Adipose tissue (tissue), 3 donors: Measurements from ENCODE around the gene IRX2. TPM values are rescaled to one million over a fixed set of nuclear protein-coding genes. Genes with fewer than 3 reads are reported as not detected.

Experiments used
- H3K27ac ChIP-seq: one replicate; pipeline ENCODE4 v1.5.1; 2013; ENCODE audit warnings: low read depth, low read length
- WGBS, 3 donors: extraction: QIAGEN DNeasy Blood & Tissue Kit; methylation state at CpG; one replicate each; pipeline ENCODE4 v1.1.7; 2013; 5-methylcytosine and 5-hydroxymethylcytosine counted together
- polyA plus RNA-seq, 3 donors: library from polyadenylated mRNA; stranded (reverse); fragments of 200-250 nt; gene quantifications; one replicate each; pipeline ENCODE4 v1.2.3, GENCODE V29; 2013
- donor health status: healthy with polysubstance abuse.
- donor health status: Bipolar disorder and iron deficiency.
- donor health status: healthy.

Gene IRX2
- 1 to 10 TPM in 1 of 3 donors, under 1 TPM in 2; 0.22 to 1.1 (median 0.59) TPM for polyA plus RNA-seq

DNA sequence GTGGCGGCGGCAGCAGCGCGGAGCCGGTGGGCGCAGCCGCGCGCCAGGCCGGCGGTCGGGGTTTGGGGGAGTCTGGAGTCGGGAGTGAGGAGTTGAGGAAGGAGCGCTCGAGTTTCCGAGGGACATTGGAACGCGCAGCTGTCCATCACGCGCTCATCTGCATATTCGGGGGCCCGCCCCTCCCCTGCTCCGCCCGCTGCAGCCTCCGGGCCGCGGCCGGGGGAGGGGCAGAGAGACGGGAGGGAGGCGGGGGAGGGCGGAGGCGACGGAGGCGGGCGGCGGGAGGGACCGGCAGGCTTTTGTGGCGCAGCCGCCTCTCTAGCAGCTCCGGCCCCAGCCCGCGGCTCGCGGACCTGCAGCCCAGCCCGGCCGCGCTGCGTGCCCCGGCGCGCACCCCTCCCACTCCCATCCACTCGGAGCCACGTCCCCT, at the start of gene IRX2:
TSS of gene IRX2 (minus strand) at position 86 of the 430 bp plus-strand sequence. CDS start 264 bp downstream, outside the sequence.
- H3K27ac ChIP-seq, result no peak within 1 kb of the TSS
- 0 to 6% (median 1%) methylated on average over 37 to 53 of the region's 53 CpGs for WGBS, 3 donors

DNA sequence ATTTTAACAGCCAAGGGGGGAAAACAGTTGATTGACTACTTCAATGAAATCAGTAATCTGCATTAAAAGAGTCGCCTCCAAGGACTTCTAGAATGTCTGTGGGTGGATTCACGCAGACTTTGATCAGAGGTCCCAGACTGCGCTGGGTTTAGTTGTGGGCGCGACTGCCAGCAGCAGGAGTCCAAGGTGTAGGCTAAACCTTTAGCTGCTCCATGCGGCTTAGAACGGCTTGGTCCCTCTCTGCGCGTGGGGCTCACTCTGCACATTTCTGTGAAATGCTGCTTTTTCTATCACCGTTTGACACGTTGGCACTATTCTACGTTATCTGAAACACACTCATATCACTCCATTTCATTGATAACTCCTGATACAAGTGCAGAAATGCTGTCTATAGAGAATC, 48.6 kb upstream of the IRX2 start:
- no peak overlapping the region for H3K27ac ChIP-seq
- 80 to 82% (median 80%) methylated on average over 12 of the region's 12 CpGs for WGBS, 3 donors

DNA sequence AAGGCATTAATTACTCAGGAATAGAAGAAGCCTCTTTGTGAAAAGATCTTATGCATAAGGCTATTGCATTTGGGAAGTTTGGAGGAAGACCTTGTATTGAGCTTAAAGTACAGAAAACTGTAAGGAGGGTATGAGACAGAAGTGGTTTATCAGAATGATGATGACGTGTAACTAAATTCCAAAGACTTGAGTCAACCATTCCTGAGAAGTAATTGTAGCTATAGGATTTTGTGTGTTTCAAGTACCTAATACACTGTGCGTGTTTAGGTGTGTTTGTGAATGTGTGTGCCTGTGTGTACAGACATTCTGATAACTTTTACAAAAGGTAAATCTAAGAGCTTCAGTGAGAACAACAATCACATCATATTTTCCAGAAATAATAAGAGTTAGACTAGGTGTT, 46.5 kb upstream of the IRX2 start:
- WGBS, 3 donors, result 64 to 84% (median 75%) methylated on average over 2 of the region's 2 CpGs
- H3K27ac ChIP-seq, result no peak overlapping the region

DNA sequence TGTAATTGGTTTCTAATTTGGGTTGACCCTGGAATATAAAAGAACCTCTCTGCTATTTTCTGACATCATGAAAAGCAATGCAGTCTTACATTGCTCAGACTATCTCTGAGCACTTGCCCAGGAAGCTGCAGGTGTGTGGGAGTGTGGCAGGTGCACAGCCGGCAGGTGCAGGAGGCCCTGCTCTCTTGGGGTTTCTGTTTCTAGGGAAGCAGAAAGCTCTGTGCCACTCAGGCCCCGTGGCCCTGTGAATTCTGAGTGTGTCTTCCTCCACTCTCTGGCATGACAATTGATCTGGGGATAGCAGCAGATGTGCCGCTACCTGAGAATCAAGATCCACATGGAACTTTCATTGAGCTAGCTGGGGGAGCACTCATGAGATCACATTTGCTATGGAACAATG, 45.7 kb upstream of the IRX2 start:
- WGBS, 3 donors, result 27 to 75% (median 68%) methylated on average over 3 of the region's 3 CpGs
- H3K27ac ChIP-seq, result no peak overlapping the region

DNA sequence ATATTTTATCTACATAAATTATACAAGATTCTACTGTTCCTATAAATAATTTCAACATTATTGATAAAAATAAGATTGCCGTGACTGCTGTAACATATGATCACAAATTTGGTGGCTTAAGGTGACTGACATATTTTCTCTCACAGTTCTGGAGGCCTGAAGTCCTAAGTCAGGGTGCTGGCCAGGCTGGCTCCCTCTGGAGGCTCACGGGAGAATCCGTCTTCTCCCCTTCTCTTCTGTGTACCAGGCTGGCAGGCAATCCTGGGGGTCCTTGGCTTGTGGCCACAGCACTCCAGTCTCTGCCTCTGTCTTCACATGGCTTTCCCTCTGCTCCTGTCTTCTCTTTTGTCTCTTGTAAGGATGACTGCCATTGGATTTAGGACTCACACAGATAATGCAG, 31.7 kb upstream of the IRX2 start:
- 65 to 88% (median 84%) methylated on average over 3 of the region's 3 CpGs for WGBS, 3 donors
- H3K27ac ChIP-seq, result no peak overlapping the region

DNA sequence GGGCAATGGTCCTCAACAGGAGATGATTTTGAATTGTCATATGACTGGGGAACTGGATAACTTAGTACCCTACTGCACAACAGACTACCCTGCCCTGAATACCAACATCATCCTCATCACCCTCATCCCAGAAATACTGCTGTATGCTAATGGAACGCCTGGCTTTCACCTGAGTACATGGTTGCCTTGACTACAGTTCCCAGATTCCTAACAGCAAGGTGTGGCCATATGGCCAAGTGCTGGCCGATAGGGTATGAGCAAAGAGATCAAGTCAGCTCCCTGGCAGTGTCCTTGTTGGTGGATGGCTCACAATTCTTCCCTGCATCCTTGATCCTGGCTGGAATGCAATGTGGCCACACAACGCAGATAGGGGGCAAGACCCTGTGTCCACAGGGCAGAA, 31.2 kb upstream of the IRX2 start:
- 76 to 81% (median 76%) methylated on average over 3 of the region's 3 CpGs for WGBS, 3 donors
- no peak overlapping the region for H3K27ac ChIP-seq

DNA sequence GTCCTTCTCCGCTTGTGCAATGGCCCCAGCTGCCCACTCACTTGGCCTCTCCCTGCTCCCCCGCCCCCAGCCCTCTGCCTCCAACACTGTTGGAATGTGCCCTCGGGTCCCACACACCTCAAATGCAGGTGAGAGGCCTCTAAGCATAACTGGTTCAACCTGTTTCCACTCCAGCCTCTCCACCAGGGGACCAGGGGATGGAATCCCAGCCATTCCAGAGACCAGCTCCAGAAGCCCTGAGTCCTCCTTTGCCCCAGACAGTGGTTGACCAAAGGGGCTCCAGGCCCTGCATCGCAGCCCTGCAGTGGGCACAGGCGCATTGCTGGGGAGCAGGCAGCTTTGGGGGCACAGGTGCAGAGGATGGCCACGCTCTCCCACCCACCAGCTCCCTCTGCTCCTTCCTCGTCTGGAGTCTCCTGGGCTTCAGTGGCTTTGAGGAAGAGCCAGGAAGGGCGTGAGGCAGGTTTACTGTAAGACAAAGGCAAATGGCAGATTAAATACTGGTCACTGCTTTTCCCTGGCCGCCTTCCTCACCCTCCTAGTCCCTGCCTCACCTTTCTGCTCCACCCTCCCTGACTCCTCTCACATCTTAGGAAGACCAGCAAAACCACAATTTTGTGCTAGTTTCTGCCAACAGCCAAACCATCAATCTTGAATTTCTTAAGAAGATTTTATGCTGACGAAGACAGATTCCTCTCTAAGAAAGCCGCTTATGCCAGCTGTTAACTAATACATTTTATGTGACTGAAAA, 29.1 kb upstream of the IRX2 start:
- WGBS, 3 donors, result 62 to 67% (median 64%) methylated on average over 11 of the region's 11 CpGs
- no peak overlapping the region for H3K27ac ChIP-seq

DNA sequence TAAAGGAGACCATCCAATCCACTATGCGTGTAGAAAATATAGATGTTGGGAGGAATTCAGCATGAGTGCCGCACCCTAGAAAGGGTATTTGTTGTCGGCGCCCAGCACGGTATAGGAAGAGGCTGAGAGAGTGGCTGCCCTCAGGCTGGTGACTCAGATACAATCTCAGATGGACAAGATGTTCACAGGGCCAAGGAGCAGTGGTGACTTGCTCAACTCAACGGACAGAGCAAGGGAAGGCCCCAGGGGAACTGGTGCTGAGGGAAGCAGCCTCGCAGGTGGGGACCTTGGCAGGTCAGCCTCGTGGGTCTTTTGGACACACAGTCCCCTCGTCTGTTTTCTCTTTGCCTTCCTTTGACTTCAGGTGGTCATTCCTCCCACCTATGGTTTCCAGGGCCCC, 28.0 kb upstream of the IRX2 start:
- H3K27ac ChIP-seq, result no peak overlapping the region
- 73 to 83% (median 73%) methylated on average over 8 to 9 of the region's 9 CpGs for WGBS, 3 donors

DNA sequence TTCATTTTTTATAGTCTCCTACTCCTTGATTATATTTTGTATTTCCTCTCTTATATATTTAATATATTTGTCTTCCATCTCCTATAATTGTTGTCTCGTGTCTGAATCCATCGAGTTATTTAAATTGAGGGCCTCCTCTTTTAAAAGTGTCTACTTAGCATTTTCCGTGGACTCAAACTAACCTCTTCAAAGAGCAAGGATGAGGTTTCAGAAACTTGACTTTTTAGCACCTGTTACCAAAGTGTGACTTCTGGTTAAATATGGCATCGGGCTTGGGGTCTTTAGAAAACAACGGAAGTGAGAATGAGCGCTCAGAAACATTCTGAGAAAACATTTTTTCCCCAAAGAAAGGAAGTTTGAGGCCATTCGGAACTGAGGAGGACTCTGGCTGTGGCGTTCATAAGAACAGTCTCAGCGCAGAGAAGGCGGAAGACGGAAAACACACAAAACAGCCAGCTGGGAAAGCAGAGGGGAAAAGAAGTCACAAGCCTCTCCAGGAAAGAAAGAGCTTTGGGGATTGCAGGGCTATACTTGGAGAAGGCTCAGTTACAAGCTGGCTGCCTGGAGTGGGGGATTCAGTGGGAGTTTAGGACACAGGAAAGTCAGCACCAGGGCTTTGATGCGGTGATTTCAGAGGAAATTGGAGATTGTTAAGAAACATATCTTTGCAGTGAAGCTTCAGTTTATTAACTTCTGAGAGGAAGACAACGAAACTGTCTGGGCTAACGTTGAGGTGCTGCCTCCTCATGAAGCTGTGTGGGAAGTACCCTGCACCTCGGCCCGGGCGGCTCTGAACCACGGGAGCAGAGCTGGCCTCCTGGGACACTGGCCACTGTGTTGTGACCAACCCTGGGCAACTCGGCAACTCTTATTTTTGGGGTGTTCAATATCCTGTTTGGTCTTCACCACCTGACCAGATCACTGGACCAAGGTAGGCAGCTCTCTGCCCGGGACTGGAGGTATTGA, 25.1 kb upstream of the IRX2 start:
- WGBS, 3 donors, result 75 to 88% (median 80%) methylated on average over 20 of the region's 20 CpGs
- no peak overlapping the region for H3K27ac ChIP-seq

DNA sequence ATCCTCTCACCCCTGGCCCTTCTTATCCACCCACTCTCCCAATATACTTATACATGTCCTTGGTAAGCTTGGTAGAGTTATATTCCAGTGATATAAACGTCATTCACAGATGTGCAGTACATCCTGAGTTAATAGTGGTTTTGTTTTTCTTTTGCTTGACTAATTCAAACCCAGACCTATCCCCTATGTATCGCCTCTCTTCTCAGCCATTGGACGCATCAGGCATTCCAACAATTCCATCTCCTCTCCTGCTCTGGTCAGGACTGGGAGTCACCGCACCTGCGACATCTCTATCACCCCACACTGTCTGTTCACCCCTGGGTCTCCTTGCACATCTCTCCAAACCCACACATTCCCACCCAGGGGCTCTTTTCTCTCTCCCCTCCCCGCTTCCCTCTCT, 21.9 kb upstream of the IRX2 start:
- WGBS, 3 donors, result 57 to 82% (median 76%) methylated on average over 6 of the region's 6 CpGs
- no peak overlapping the region for H3K27ac ChIP-seq

DNA sequence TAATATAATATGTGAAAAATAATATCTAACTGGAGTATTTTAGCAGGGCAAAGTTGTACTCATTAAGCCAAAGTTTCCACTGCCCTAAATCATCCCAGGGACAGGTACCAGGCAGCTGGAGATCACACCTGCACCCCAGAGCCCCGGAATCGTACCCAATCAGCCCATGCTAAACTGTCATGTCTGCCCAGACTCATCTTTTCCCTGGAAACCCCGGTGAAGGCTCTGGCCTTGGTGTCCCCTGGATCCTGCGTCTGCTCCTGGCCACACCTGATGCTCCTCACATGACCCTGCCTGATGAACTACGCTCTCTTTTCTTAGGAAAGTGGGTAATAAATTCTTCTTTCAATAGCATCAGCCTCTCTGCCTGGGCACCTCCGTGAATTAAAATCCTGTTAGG, 15.6 kb upstream of the IRX2 start:
- 73 to 78% (median 77%) methylated on average over 6 of the region's 6 CpGs for WGBS, 3 donors
- no peak overlapping the region for H3K27ac ChIP-seq

DNA sequence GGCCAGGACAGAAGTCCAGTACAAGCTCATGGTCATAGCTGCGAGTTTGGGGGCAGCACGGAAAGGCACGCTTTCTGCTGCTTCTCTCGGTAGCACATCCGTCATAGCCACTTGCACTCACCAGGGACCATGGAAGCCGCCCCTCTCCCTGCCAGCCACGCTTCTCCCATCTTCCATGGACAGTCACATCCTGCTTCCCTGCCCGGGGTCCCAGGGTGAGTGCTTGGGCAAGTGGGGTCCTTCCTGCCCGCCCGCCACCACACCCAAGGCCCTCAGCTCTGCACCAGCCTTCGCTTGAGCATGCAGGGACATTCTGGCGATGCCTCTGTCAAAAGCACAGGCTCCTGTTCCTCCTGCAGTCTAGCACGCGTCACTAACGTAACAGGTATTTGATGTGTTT, 13.1 kb upstream of the IRX2 start:
- WGBS, 3 donors, result 58 to 83% (median 74%) methylated on average over 15 of the region's 15 CpGs
- H3K27ac ChIP-seq, result no peak overlapping the region

DNA sequence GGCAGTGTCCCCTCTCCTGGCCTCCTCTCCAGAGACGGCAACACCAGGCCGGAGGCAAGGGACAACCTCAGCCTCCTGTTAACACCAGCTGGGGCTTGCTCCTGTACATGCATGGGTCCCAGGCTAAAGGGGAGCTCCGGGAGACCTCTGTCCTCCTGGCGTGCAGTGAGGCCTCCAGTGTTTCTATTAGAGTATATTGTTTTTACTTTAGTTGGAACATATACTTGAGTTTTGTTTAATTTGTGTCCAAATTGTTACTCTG, 12.0 kb upstream of the IRX2 start:
- H3K27ac ChIP-seq, result no peak overlapping the region
- WGBS, 3 donors, result 59 to 90% (median 82%) methylated on average over 4 of the region's 4 CpGs

DNA sequence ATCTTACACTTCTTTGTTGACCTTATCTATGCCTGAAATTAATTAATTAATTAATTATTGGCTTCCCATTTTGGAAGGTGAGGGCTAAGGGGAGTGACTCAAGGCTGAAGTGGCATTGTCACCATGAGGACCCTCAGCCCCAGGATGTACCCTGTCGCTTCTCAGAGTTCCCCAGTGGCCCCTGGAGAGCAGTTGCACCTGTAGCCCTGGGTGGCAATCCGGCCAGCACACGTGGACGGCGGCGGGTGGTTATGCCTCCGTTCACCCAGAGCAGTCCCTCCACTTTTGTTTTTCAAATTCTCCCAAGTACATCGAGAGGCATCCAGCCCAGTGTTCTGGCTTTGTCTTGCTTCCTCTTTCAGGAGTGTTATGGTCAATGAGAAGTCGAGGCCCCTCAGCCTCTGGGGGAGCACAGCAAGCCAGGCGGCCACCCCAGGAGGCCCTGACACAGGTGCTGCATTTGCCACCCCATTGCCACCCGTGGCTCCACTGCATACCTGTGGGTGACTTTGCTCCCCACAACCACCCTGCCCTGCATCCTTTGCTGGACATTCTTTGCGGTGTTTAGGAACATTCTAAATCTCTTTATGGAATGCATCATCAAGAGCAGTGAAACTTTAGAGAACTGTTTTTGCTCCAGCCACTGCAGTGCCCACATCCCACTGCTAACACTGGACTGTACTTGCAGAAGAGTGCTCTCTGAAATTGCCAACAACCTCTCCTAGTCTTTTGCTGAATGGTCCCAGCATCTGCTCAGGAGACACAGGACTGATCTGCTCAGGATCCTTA, 11.5 kb upstream of the IRX2 start:
- WGBS, 3 donors, result 67 to 72% (median 69%) methylated on average over 12 of the region's 12 CpGs
- no peak overlapping the region for H3K27ac ChIP-seq

DNA sequence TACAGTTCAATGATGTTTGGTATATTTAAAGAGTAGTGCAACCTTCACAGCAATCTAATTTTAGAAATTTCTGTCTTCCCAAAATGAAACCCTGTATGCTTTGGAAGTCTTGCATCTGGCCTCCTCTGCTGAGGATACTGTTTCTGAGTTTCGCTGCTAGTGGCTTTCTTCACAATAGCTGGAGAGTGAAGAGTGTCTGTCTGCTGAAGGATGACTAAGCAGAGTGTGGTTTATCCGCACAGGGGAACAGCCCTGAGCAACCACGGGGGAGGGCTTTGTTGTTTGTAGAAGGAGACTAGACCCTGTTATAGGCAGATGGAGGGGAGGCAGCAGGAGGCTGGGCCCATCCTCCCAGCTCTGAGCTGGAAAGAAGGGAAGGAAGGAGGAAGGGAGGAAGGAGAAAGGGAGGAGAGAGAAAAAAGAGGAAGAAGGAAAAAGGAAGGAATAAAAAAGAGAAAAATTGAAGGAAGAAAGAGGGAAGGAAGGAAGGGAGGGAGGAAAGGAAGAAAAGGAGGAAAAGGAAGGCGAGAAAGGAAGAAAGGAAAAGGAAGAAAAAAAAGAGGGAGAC, 10.5 kb upstream of the IRX2 start:
- H3K27ac ChIP-seq, result no peak overlapping the region
- 21 to 35% (median 32%) methylated on average over 4 of the region's 4 CpGs for WGBS, 3 donors

DNA sequence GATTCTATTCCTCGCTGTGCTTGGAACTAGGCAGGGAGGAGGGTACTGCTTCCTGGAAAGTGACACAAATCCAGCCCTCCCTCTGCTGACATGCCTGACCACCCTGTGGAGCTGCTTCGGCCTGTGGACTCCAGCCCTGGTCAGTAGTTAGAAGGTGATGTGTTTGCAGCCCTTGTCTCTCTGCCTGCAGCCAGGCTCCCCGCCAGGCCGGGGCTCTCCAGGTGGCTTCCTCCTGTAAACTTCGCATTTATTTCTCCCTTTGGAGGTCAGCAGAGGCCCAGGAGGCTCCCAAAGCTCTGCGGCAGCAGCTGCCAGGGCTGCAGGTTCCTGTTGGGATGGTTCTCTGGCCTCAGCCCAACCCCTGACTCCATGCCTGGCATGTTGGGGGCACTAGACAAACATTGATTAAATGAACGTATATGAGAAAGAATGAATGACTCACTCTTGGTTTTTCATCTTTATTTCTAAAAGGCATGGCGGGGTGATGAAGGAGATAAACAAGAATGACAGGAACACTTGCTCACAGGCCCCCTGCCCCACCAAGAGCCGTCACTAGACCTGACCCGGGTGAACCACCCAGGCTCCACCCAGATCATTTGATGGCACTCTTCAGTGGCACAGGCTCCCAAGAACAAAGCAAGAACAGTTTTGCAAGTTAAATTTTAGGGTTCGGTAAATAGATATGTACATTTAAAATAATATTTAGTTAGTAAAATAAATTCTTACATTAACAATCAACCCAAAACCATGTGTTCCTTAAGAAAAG, 8.4 kb upstream of the IRX2 start:
- H3K27ac ChIP-seq, result no peak overlapping the region
- WGBS, 3 donors, result 59 to 77% (median 67%) methylated on average over 11 of the region's 11 CpGs

DNA sequence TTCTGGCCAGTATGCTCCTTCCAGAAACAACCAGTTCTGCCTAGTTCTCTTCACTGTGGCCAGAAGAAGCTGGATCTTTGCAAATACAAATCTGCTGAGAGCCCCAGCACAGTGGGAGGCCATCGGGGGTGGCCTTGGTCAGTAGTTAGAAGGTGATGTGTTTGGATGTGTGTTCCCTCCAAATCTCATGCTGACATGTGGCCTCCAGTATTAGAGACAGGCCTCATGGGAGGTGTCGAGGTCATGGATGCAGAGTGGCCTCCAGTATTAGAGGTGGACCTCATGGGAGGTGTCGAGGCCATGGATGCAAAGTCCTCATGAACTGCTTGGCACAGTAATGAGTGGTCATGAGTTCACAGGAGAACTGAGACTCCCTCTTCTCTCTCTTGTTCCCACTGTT, 7.6 kb upstream of the IRX2 start:
- H3K27ac ChIP-seq, result no peak overlapping the region

DNA sequence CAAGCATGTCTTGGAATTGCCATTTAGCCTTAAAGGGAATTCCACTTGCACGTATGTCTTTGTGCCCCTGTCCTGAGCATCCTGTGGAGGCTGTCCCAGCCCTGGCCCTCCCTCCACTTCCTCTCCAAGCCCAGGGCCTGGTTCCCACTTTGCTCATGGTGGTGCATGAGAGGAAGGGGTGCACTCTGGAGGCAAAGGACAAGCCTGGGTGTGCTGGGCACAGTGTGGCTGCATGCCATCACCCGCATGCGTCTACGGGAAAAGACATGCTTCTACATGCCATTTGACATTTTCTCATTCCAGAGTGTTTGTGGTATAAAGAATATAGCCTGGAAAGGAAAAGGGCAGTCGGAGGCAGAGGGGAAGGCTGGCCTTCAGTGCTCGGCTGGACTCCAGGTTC, 7.2 kb upstream of the IRX2 start:
- H3K27ac ChIP-seq, result no peak overlapping the region

More for the DNA sequence above, 7.6 kb upstream of the IRX2 start:
- WGBS, 3 donors, result 67 to 77% (median 70%) methylated on average over 3 of the region's 3 CpGs

More for the DNA sequence above, 7.2 kb upstream of the IRX2 start:
- 66 to 74% (median 67%) methylated on average over 6 of the region's 6 CpGs for WGBS, 3 donors
